ENCODE results near the gene RRBP1. TPM values are rescaled to one million over a fixed set of nuclear protein-coding genes. Genes with fewer than 3 reads are reported as not detected.

Gene RRBP1
- total and polyA plus RNA-seq, 2 donors (not counting 3 experiments of a cell fraction or from before 2014, with no cell fraction given), result 50.3 to 236 TPM

GRCh38 chr20:17646209-17646960 lies 35.7 kb downstream of the RRBP1 start:
- no peak for TF ChIP-seq CTCF (IDR thresholded peaks at IDR 0.05; ENCODE audit: extremely low read depth in 1 of 2, insufficient read depth in 1 of 2, low read depth in 1 of 2, low read length in 2 of 2)
- TF ChIP-seq GATA2 (IDR thresholded peaks at IDR 0.05; ENCODE audit: insufficient read depth, insufficient read length, low read depth, low read length), result no peak
- peaks cover 11% of the 10 kb centered on the region for H3K4me1 ChIP-seq (ENCODE audit: control insufficient read depth, extremely low read depth, insufficient read depth, low read length)
- ChIA-PET CTCF (interaction anchor here (0.9 to 2.2 kb wide), 6 partner anchors 8 to 251 kb away, joined by 3 to 8 read pairs (median 4); partner anchors contain the start of gene RRBP1), POLR2A (no interaction called here)
- FAIRE-seq (no peak), DNase-seq (ENCODE audit: low read depth, low spot score) (no peak)
- intact Hi-C loops (cut with micrococcal nuclease) (no loop called here), dilution Hi-C loops (cut with MboI; ENCODE audit: extremely low pct_ligation_motif_present, low sequenced_read_pairs) (no loop called here)
- H3K9me3 ChIP-seq (replicated peaks; ENCODE audit: control insufficient read depth, insufficient read depth, low read length), result no peaks in the 10 kb centered on the region
- peaks cover 61% of the 10 kb centered on the region for H3K79me2 ChIP-seq (ENCODE audit: control insufficient read depth, insufficient read depth, low read length)
- BruUV-seq (replicated peaks), result no TSS peak
- H3K36me3 ChIP-seq (ENCODE audit: control insufficient read depth in 2 of 2, extremely low read depth in 1 of 2, insufficient read depth in 2 of 2, low read length in 2 of 2), result peaks cover 0 to 22% of the 10 kb centered on the region in 2 experiments
- H2AFZ ChIP-seq (ENCODE audit: low read depth, low read length), result no peak overlapping the region
- H3K4me3 ChIP-seq (replicated peaks in 1 of 3; ENCODE audit: insufficient read depth in 1 of 3, low read depth in 1 of 3, low read length in 3 of 3), result no peak overlapping the region
- H3K27ac ChIP-seq (ENCODE audit: insufficient read depth, low read depth, low read length), result no peak overlapping the region
- H3K4me2 ChIP-seq (ENCODE audit: insufficient read depth, low read length), result no peak overlapping the region
- H3K27me3 ChIP-seq (ENCODE audit: control insufficient read depth in 2 of 2, insufficient read depth in 2 of 2, low read length in 2 of 2), result no peaks in the 10 kb centered on the region
- H4K20me1 ChIP-seq (replicated peaks; ENCODE audit: control insufficient read depth, extremely low read depth, insufficient read depth, low read length), result no peaks in the 10 kb centered on the region
- no peaks in the 10 kb centered on the region for H3K9me1 ChIP-seq (replicated peaks; ENCODE audit: control insufficient read depth, extremely low read depth, insufficient read depth, low read length)
- no peak overlapping the region for H3K9ac ChIP-seq (replicated peaks; ENCODE audit: extremely low read depth, insufficient read depth, low read length)

GRCh38 chr20:17645546-17646208 lies 36.4 kb downstream of the RRBP1 start:
- H3K4me1 ChIP-seq (ENCODE audit: control insufficient read depth, extremely low read depth, insufficient read depth, low read length), result peaks cover 11% of the 10 kb centered on the region
- H4K20me1 ChIP-seq (replicated peaks; ENCODE audit: control insufficient read depth, extremely low read depth, insufficient read depth, low read length), result no peaks in the 10 kb centered on the region
- CTCF ChIA-PET, result interaction anchor here (0.9 to 2.1 kb wide), 6 partner anchors 9 to 252 kb away, joined by 3 to 8 read pairs (median 4); partner anchors contain the start of gene RRBP1
- no TSS peak for BruUV-seq (replicated peaks)
- peaks cover 61% of the 10 kb centered on the region for H3K79me2 ChIP-seq (ENCODE audit: control insufficient read depth, insufficient read depth, low read length)
- no peak overlapping the region for H3K4me3 ChIP-seq (replicated peaks in 1 of 3; ENCODE audit: insufficient read depth in 1 of 3, low read depth in 1 of 3, low read length in 3 of 3)
- H2AFZ ChIP-seq (ENCODE audit: low read depth, low read length), result no peak overlapping the region
- no peaks in the 10 kb centered on the region for H3K9me3 ChIP-seq (replicated peaks; ENCODE audit: control insufficient read depth, insufficient read depth, low read length)
- POLR2A ChIA-PET, result no interaction called here
- H3K4me2 ChIP-seq (ENCODE audit: insufficient read depth, low read length), result no peak overlapping the region
- H3K36me3 ChIP-seq (ENCODE audit: control insufficient read depth in 2 of 2, extremely low read depth in 1 of 2, insufficient read depth in 2 of 2, low read length in 2 of 2), result peaks cover under 1 to 30% of the 10 kb centered on the region in 2 experiments
- TF ChIP-seq MAX (IDR thresholded peaks at IDR 0.05; ENCODE audit: insufficient read depth, insufficient read length) (no peak), MYC (IDR thresholded peaks at IDR 0.05; ENCODE audit: low read depth, low read length) (no peak)
- no peak overlapping the region for H3K27ac ChIP-seq (ENCODE audit: insufficient read depth, low read depth, low read length)
- DNase-seq (ENCODE audit: low read depth, low spot score) (no peak), FAIRE-seq (no peak)
- H3K9me1 ChIP-seq (replicated peaks; ENCODE audit: control insufficient read depth, extremely low read depth, insufficient read depth, low read length), result no peaks in the 10 kb centered on the region
- H3K27me3 ChIP-seq (ENCODE audit: control insufficient read depth in 2 of 2, insufficient read depth in 2 of 2, low read length in 2 of 2), result no peaks in the 10 kb centered on the region
- dilution Hi-C loops (cut with MboI; ENCODE audit: extremely low pct_ligation_motif_present, low sequenced_read_pairs), result no loop called here
- no peak overlapping the region for H3K9ac ChIP-seq (replicated peaks; ENCODE audit: extremely low read depth, insufficient read depth, low read length)
- intact Hi-C loops (cut with micrococcal nuclease), result no loop called here
